Fibroblast of the aortic adventitia (primary cell): ENCODE data around the gene PC. TPM values are rescaled to one million over a fixed set of nuclear protein-coding genes. Genes with fewer than 3 reads are reported as not detected.

ENCODE experiments used
- DNase-seq: peaks from one replicate; pipeline ENCODE4 v3.0.0-alpha.2; 2010; ENCODE audit warnings: low read depth
- H3K4me3 ChIP-seq: 2 replicates; pipeline ENCODE4 v1.5.1; 2011; ENCODE audit warnings: low read depth, mild to moderate bottlenecking, control low read depth, low read length, moderate library complexity
- total RNA-seq: library from RNA; depleted of rRNA; stranded (reverse); fragments of >200 nt; gene quantifications from 2 replicates; pipeline ENCODE4 v1.2.3, GENCODE V29; 2012; ENCODE audit warnings: low replicate concordance
- TF ChIP-seq, protein P1 (sequence below): IDR thresholded peaks from 2 replicates; pipeline ENCODE4 v1.5.1; 2011; ENCODE audit warnings: mild to moderate bottlenecking, low read length, control low read depth, inconsistent platforms; ENCODE audit not compliant: insufficient read depth

PC gene
- total RNA-seq, 1 donor = 12.7 TPM

DNA sequence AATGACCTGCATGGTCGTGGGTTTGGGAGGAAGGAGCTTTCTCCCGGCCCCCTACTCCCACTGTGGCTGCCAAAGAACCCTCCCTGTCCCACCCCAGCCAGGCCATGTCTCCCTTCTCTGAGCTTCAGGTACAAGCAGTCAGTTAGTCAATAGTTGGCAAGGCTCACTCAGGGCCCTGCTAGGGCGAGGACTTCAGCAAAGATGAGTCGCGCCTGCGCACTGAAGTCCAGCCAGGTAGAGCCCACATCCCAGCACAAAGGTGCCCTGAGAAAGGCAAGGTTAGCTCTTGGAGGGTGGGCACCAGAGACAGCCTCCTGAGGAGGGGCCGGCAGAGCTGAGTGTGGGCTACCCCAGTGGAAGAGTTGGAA is 28.0 kb upstream of the PC start:
- TF ChIP-seq, protein P1, sequence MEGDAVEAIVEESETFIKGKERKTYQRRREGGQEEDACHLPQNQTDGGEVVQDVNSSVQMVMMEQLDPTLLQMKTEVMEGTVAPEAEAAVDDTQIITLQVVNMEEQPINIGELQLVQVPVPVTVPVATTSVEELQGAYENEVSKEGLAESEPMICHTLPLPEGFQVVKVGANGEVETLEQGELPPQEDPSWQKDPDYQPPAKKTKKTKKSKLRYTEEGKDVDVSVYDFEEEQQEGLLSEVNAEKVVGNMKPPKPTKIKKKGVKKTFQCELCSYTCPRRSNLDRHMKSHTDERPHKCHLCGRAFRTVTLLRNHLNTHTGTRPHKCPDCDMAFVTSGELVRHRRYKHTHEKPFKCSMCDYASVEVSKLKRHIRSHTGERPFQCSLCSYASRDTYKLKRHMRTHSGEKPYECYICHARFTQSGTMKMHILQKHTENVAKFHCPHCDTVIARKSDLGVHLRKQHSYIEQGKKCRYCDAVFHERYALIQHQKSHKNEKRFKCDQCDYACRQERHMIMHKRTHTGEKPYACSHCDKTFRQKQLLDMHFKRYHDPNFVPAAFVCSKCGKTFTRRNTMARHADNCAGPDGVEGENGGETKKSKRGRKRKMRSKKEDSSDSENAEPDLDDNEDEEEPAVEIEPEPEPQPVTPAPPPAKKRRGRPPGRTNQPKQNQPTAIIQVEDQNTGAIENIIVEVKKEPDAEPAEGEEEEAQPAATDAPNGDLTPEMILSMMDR = no peak
- no peak for DNase-seq
- no peak overlapping the region for H3K4me3 ChIP-seq

GRCh38 chr11:66985508-66986177 is 27.5 kb upstream of the PC start:
- H3K4me3 ChIP-seq = no peak overlapping the region
- no peak for DNase-seq
- TF ChIP-seq, protein P1 = no peak

DNA sequence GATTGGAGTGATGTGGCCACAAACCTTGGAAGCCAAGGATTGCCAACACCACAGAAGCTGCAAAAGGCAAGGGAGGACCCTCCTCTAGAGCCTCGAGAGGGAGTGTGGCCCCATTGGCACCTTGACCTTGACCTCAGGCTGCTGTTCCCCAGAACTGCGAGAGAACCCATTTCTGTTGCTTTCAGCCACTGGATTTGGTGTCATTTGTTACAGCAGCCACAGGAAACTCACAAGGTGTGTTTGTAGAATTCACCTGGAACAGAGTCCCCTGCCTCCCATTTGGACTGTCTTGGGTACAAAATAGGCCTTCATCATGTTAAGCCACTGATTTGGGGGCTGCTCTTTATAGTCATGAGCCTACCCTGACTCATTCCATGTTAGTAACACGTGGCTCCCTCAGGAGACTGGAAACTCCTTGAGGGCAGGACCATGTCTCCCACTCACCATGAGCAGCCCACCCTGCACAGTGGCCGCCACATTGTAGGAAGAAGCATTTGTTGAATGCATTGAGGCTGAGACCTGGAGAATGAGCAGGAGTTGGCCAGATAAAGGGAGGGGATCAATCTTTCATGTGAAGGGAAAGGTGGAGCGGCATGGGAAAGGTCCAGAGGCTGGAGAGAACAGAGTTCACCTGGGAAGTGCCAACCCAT is 25.2 kb upstream of the PC start:
- TF ChIP-seq, protein P1 = no peak
- DNase-seq = no peak
- no peak overlapping the region for H3K4me3 ChIP-seq

DNA sequence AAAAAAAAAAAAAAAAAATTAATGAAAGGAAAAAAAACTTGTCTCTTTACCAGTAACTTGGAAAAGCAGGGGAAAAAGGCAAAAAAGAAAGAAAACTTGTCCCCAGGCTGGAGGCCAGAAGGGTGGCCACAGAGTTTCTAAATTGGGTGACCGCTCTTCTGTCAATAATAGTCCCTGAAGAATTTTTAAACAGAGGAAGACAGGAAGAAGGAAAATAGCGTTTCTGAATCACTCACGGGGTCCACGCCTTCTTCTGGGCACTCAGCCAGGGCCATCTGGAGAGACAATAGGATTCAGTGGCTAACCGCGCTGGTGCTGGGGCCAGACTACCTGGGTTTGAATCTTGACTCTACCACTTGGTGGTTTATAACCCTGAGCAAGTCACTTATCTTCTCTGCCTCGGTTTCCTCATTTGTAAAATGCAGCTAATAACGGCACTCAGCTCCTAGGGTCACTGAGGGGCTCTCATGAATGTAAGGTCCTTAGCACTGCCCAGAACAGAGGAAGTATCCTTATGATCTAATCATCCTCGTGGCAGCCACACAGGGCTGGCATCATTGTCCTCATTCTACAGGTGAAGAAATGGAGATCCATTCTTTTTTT is 23.9 kb upstream of the PC start:
- DNase-seq = peak; percentile 89
- TF ChIP-seq, protein P1 = no peak
- no peak overlapping the region for H3K4me3 ChIP-seq

GRCh38 chr11:66979336-66979980 is 21.3 kb upstream of the PC start:
- peak; percentile 54 for DNase-seq
- no peak overlapping the region for H3K4me3 ChIP-seq
- TF ChIP-seq, protein P1 = no peak

DNA sequence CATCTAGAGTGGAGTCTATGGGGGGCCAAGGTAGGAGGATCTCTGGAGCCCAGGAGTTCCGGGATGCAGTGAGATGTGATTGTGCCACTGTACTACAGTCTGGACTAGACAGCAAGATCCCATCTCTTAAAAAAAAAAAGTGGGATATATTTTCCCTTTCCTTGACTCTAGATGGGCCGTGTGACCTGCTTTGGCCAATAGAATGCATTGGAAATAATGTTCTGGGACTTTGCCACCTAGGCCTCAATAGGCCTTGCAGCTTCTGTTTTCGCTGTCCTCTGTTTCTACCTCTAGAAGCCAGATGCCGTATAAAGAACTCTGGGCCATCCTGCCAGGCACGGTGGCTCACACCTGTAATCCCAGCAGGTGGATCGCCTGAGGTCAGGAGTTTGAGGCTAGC is 20.5 kb upstream of the PC start:
- TF ChIP-seq, protein P1 = no peak
- H3K4me3 ChIP-seq = no peak overlapping the region
- no peak for DNase-seq
